ENCODE data around the gene DPP6.

The DPP6 gene

DNA sequence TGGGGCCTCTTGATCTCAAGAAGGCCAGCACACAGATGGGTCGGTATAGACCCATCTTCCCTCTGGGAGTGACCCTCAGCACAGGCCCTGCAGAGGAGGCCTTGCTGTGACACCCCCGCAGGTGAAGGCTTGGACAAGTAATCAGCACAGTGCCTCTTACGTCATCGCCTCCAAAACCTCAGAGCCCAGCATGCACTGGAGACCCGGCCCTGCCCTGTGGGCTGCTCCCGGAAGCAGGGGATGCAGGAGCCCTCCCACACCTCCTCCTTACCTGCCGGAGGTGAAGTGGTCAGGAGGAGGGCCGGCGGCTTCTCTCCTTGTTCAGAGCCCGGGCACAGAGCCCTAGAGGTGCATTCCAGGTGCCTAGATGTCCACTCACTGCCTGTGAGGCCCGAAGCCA lies 829.3 kb downstream of the DPP6 start:
- no peak for DNase-seq (ENCODE audit: extremely low read depth, low read depth)
- TF ChIP-seq CTCF (IDR thresholded peaks at IDR 0.05; ENCODE audit: low read depth, low read length): no peak

GRCh38 chr7:154882931-154883474 lies 830.8 kb downstream of the DPP6 start:
- TF ChIP-seq CTCF (IDR thresholded peaks at IDR 0.05; ENCODE audit: low read depth, low read length): no peak

DNA sequence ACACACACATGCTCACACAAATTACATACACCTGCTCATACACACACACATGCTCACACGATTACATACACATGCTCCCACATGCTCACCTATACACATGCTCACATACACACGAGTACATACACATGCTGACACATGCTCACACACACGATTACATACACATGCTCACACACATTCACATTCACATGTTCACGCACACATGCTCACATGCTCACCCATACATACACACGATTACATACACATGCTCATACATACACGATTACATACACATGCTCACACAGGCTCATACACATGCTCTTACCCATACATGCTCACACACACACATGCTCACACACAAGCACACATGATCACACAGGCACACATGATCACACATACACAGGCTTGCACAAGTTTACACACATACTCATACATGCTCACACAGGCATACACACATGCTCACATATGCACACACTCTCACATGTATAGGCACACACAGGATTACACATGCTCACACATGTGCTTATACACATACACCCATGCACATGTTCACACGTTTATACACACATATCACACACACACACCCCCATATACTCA lies 832.2 kb downstream of the DPP6 start:
- no peak for DNase-seq (ENCODE audit: extremely low read depth, low read depth)
- TF ChIP-seq CTCF (IDR thresholded peaks at IDR 0.05; ENCODE audit: low read depth, low read length): no peak

More at GRCh38 chr7:154882931-154883474, 830.8 kb downstream of the DPP6 start:
- no peak for DNase-seq (ENCODE audit: extremely low read depth, low read depth)

DNA sequence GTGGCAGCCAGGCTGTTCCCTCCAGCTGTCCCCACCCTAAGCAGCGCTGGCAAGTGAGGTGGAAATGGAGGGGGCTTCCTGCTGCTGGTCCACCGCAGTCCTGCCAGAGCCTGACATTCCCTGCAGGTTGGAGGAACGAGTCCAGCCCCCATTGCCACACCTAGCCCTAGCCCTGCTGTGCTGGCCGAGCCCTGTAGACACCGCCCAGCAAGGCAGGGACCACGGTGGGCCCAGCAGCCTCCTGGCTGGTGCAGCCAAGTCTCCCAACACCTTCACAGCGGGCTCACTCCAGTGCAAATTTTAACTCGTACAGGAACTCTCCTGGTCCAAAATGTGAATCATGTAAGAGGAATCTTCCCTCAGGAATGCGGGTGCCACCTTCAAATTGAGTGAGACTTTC lies 834.4 kb downstream of the DPP6 start:
- no peak for DNase-seq (ENCODE audit: extremely low read depth, low read depth)
- TF ChIP-seq CTCF (IDR thresholded peaks at IDR 0.05; ENCODE audit: low read depth, low read length): no peak

GRCh38 chr7:154888690-154889089 lies 836.5 kb downstream of the DPP6 start:
- no peak for TF ChIP-seq CTCF (IDR thresholded peaks at IDR 0.05; ENCODE audit: low read depth, low read length)
- DNase-seq (ENCODE audit: extremely low read depth, low read depth): no peak

DNA sequence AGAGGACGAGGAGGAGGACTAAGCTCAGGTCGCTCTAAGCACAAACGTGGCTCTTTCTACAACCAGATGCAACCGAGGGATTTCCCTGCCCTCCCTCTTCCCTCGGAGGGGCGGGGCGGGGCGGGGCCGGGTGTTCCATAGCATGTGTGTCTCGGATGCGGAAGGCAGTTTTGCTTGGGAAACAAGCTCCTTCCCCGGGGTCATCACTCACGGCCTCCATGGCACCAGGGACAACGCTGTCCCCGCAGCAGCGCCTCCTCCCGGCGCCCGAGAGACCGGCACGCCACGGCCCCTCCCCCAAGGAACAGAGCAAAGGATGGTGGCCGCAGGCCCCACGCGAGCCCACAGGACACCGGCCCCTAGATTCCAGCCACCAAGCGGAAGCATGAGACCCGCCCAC lies 840.3 kb downstream of the DPP6 start:
- no peak for TF ChIP-seq CTCF (IDR thresholded peaks at IDR 0.05; ENCODE audit: low read depth, low read length)
- no peak for DNase-seq (ENCODE audit: extremely low read depth, low read depth)

DNA sequence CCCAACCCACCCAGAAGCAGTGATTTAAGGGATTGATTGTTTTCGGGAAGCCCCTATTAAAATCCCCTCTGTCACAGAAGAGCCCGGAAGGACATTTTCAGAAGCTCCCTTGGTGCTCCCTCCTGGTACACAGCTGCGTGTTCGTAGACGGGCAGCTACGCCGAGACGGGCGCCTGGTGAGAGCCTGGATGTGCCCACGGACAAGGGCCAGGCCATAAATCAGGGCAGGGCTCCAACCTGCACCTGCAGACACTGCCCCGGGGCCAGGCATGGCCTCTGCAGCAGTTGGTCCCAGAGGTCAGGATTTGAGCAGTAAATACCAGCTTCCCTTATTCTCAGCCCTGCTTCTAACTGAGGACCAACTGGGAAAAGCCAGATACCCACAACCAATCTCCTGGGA lies 843.9 kb downstream of the DPP6 start:
- no peak for DNase-seq (ENCODE audit: extremely low read depth, low read depth)
- no peak for TF ChIP-seq CTCF (IDR thresholded peaks at IDR 0.05; ENCODE audit: low read depth, low read length)
